Measurements from ENCODE around the gene RAD51B.

Gene RAD51B

GRCh38 chr14:68349900-68350629 is 530.5 kb downstream of the RAD51B start:
- no peak for DNase-seq

DNA sequence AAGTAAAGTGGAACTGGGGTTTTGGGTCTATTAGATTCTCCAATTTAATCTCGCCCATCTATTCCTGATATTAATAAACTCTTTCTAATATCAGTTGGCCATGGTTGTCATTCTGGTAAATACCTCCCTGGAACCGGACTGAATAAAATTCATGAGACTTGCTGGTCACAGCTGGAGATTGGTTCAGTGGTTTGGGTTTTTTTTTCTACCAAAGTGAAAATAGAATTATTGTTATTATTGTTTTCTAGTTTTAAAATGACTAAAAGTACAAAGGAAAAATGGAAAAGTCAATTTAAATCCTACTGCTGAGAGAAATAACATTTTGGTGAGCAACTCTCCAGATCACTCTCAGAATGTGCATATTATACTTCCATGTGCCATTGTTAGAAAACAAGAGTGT is 535.8 kb downstream of the RAD51B start:
- DNase-seq, result no peak

GRCh38 chr14:68357777-68358176 is 538.2 kb downstream of the RAD51B start:
- DNase-seq, result no peak

- no peak for DNase-seq
These were observed 538.9 kb downstream of the RAD51B start for GRCh38 chr14:68358500-68358899.

GRCh38 chr14:68359022-68359836 is 539.6 kb downstream of the RAD51B start:
- DNase-seq, result no peak

DNA sequence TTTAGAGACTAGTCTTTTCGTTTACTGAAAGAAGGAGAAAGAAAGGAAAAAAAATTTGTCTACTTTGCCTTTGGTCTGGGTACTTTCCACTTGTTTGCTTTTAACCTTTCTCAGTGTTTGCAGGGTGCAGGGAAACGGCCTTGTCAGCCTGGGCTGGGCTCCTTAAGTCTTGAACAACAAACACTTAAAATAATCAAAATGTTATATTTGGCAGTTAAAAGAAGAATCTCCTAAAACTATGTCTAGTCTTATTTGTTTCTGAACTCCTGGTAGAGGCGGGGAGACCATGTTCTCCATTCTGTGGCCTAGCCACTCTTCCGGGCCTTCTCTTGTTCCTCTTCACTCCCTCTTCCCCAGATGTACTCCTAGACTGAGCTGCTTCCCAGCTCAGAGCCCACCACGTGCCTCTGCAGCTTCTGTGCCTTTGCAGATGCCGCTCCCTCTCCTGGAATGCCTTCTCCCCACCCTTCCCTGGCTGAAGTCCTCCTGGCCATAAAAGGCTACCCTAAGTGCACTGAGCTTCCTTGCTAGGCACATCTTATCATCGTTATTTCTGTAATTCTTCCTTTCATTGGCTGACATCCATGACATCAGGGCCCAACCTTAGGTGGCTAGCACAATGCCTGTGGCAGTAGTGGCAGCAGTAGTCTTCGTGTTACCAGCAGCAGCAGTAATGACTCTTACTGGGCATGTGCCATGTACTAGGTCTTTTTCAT is 540.4 kb downstream of the RAD51B start:
- no peak for DNase-seq

DNA sequence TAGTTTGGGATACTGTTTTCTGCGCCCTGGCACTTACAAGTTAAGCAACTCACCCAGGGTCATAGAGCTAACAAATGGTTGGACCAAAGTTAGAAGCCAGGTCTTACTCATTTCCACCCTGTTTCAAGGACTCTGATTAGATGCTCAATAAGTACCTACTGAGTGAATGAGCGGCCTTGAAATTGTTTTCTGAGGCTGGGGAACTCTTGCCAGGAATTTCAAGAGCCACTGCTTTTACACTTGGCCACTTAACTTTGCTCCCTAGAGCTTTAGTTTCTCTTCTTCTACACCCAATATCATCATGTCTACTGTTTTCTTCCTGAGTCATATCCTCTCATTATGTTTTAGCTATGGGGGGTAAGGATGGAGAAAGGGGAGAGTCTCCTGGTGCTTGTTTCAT is 541.7 kb downstream of the RAD51B start:
- no peak for DNase-seq

- DNase-seq, result no peak
These were observed 543.3 kb downstream of the RAD51B start for GRCh38 chr14:68362846-68363245.

GRCh38 chr14:68363466-68363842 is 543.9 kb downstream of the RAD51B start:
- no peak for DNase-seq

DNA sequence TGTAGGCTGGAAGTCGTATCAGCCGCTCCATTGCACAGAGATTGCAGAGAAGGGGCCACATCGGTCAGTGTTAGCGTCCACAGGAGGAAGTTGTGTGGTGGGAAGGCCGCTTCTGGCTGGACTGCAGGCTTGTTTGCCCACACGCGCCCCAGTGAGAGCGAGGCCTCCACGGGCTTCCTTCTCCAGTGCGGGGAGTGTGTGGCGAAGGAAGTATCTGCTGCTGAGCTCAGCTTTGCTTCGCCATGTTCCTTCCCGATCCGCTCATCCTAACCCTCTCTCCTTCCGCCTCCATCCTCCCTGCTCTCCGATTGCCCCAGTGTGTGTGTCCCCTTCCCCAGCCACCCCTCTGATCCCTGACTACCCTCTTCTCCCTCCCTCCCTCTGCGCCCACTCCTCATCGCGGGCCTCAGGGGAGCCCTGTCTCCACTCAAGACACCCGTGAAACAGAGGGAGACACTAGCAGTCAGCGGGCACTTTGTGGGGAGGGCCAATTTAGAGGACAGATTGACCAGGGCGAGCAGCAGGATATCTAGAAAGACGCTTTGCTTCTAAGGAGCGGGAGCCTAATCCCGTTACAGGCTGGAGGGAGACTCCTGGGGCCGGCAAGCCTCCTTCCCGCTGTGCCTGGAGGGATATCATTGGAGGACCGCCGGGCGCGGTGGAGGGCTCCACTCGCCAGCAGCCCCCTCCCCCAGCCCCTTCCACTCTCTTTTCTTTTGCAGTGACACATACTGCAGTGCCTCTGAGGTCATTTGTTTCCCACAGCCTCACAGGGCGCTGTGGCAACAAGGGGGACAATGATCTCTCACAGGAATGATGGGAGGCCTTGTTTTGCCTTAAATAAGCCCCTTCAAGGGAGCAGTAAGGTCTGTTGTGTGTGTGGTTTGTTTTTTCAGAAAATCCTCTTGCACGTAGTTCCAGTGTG is 544.5 kb downstream of the RAD51B start:
- no peak for DNase-seq

- no peak for DNase-seq
These were observed 545.2 kb downstream of the RAD51B start for GRCh38 chr14:68364792-68365192.

- no peak for DNase-seq
These were observed 545.6 kb downstream of the RAD51B start for GRCh38 chr14:68365228-68365627.

- no peak for DNase-seq
These were observed 547.1 kb downstream of the RAD51B start for GRCh38 chr14:68366656-68367055.

DNA sequence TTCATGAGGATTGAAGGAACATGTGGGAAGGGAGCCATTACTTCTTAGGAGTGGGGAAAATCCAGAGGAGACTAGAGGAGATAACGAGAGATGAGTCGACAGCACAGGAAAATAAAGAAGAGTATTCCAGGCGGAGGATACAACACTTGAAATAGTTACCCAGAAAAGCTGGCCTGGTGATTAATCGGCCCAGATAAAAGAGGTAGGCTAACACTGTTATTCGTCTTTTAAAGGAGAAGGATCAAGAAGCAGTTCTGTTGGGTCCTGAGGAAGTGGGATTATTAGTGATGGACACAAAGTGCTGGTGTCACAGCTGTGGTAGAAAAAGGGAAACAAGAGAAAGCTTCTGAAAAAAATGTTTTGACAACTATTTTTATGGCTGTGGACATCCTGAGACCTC is 548.0 kb downstream of the RAD51B start:
- DNase-seq, result no peak

DNA sequence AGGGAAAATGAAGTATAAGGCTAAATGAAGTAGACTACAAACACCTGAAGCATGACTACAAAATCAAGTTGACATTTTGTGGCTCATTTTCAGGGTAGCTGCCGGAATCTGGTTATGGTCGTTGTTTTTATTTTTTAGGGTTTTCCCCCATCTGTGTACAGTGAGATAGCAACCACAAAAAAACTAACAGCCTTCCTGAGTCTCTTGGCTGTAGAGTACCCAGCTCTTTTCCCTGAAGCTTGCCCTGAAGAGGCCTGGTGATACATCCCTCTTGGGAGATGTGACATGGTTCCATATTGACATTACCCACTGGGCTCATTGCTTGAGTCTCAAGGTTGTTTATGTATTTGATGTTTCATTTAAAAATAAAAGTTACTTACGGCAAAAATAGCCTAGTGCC is 549.3 kb downstream of the RAD51B start:
- no peak for DNase-seq

DNA sequence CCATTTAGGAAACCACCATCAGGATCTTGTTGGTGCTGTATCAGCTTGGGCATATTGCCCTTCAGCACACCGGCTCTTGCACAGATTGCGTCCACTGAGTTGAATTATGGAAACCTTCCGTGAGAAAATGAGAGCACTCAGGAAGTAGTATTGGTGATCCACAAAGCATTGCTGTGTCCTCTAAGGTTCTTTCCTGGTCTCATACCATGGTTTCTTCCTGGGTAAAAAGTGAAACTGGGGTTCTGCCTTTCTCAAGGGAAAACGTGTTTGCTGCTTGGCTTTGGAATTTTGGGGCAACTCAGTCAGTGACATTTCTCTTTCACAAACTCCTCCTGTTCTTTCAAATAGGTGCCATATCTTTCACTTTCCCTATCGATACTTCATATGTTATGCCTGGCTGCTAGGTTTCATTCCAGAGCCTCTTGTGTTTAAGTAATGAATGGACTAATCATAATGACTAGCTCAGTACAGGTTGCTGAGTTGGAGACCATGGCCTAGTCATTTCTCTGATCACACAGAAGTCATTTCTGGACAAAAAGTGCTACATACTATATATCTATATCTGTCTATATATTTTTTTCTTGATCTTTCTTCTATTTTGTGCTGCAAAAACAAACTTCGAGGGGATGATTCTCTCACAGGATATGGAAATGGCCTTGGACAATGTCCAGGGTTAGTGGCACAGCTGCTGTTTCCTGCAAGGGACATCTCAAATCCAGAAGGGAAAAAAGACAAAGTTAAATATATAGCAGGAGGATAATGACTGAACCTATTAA is 549.9 kb downstream of the RAD51B start:
- no peak for DNase-seq

GRCh38 chr14:68370057-68370360 is 550.4 kb downstream of the RAD51B start:
- no peak for DNase-seq

DNA sequence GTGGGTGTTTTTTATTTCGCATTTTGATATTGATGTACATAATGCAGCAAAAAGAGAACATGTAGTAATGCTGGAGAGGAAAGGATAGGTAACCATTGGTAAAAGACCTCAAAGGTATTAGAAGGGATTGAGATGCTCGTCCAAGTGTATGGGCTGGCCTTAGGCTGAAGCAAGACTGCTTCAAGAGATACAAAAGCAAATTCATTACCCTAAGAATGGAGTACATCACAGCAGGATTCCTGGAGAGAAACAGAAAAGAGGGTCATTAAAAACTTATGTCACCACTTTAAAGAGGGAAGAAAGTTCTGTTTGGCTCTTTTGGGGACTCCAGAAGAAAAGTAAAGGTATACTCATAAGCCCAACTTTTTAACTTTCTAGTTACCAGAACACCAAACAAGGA is 552.8 kb downstream of the RAD51B start:
- no peak for DNase-seq

DNA sequence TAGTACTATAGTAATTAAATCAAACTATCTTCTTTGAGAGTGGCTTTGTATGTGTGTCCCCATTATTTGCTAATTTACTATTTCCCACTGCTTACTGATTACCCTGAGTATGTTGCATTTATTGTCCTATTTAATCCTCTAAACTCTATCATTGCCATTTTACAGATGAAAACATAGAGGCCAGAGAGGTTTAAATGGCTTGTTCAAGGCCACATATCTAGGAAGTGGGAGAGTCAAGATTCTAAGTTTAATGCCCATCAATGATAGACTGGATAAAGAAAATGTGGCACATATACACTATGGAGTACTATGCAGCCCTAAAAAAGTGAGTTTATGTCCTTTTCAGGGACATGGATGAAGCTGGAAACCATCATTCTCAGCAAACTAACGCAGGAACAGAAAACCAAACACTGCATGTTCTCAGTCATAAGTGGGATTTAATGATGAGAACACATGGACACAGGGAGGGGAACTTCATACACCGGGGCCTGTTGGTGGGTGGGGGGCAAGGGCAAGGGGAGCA is 553.6 kb downstream of the RAD51B start:
- DNase-seq, result no peak

DNA sequence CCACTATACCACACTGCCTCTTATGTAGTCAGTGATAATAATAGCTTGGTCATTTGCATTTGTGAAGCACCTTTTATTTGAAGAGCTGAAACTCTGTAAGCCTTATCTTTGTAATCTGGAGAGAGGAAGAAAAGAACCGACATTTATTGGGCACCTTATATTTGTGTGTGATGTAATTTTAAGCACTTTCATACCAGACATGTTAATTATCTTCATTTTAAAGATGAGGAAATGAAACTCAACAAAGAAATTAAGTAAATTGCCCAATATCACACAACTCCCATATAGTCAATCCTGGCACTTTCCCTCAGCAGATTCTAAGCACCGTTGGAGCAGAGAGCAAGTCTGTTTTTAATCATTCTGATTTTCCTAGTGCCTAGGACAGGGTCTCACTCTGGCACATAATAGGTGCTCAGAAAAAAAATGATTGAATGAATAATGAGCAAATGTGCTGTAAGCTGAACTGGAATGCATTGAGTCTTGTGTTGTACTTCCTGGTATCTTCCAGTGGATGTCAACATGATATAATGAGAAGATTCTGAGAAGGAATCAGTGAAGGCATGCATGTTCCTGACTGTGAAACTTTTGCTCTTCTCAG is 554.4 kb downstream of the RAD51B start:
- DNase-seq, result no peak

- no peak for DNase-seq
These were observed 555.1 kb downstream of the RAD51B start for GRCh38 chr14:68374682-68375081.
